Activated T-helper 1 cell treated with anti-CD3 and anti-CD28 coated beads, Interleukin-12 subunit alpha, Interleukin-12 subunit beta, Interleukin-2, Interleukin-4 antibody, amounts not matched to agents 30 ng/mL and 10 ng/mL and 1 ng/mL, durations not matched to agents 14 hours and 24 hours and 36 hours (primary cell): ENCODE data around the gene ISCA1. TPM values are rescaled to one million over a fixed set of nuclear protein-coding genes. Genes with fewer than 3 reads are reported as not detected.

Experiments
- DNase-seq: peaks from one replicate; pipeline ENCODE4 v3.0.0; 2021; ENCODE audit warnings: low spot score
- H3K27ac Mint-ChIP-seq: one replicate; pipeline ENCODE4 v1.8.0; 2021; ENCODE audit warnings: mild to moderate bottlenecking, mixed read lengths
- H3K27me3 Mint-ChIP-seq: one replicate; pipeline ENCODE4 v1.8.0; 2022; ENCODE audit warnings: mild to moderate bottlenecking, moderate library complexity, mixed read lengths; ENCODE audit not compliant: insufficient read depth
- H3K36me3 Mint-ChIP-seq: one replicate; pipeline ENCODE4 v1.8.0; 2021; ENCODE audit warnings: low read depth, mixed read lengths
- H3K4me1 Mint-ChIP-seq: one replicate; pipeline ENCODE4 v1.8.0; 2021; ENCODE audit warnings: low read depth, mixed read lengths
- H3K4me3 Mint-ChIP-seq: one replicate; pipeline ENCODE4 v1.8.0; 2021; ENCODE audit warnings: mild to moderate bottlenecking, moderate library complexity, mixed read lengths
- H3K9me3 Mint-ChIP-seq: one replicate; pipeline ENCODE4 v1.8.0; 2021; ENCODE audit warnings: mixed read lengths
- intact Hi-C: fragments of 100-400 bp; cut with micrococcal nuclease; formaldehyde crosslinking; loops from one replicate; pipeline ENCODE4 v1.15.1; 2024
- total RNA-seq: library from RNA; stranded (reverse); gene quantifications from 2 replicates; pipeline ENCODE4 v1.2.3, GENCODE V29; 2022

ISCA1 gene
- total RNA-seq, 1 donor from 2014 or later: 30.3 TPM

DNA sequence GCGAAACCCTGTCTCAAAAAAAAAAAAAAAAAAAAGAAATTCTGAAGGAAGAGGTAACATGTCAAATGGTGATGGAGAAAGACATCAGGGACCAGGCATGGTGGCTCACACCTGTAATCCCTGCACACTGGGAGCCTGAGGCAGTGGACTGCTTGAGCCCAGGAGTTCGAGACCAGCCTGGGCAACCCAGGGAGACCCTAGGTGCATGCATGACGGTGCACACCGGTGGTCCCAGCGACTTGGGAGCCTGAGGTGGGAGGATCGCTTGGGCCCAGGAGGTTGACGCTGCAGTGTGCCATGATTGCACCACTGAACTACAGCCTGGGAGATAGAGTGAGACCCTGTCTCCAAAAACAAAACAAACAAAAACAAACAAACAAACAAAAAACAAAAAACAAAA is 1.8 kb downstream of the ISCA1 start:
- intact Hi-C loops: loop anchor here (5.0 kb wide), 1 partner anchor 78 kb away; no protein-coding TSS in a partner anchor
- Mint-ChIP-seq H3K4me1 (peaks cover 47% of the 10 kb centered on the region), H3K27ac (no peak overlapping the region), H3K27me3 (no peaks in the 10 kb centered on the region), H3K4me3 (peak overlapping the region; percentile 89), H3K36me3 (peaks cover 19% of the 10 kb centered on the region), H3K9me3 (no peaks in the 10 kb centered on the region)
- no peak for DNase-seq

DNA sequence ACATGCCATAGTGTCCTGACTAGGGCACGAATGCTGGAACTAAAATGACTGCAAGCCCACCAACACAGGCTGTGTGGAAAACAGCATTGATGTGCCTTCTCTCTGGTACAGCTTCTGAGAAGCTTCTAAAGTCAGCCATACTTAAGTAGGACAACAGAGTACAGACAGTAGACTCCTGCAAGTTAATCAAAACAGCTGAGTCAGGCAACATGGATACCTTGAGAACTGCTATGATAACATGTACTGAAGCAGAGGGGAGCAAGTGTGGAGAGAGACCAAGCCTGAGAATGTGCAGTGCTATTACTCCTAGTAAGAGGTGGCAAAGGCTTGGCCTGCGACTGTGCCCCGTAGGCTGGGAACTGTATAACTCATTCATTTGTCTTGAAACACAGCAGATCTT is 2.5 kb downstream of the ISCA1 start:
- Mint-ChIP-seq H3K36me3 (peaks cover 20% of the 10 kb centered on the region), H3K27ac (no peak overlapping the region), H3K9me3 (no peaks in the 10 kb centered on the region), H3K4me1 (peaks cover 47% of the 10 kb centered on the region), H3K4me3 (peak overlapping the region; percentile 74), H3K27me3 (no peaks in the 10 kb centered on the region)
- DNase-seq: no peak
- intact Hi-C loops: loop anchor here (5.0 kb wide), 1 partner anchor 78 kb away; no protein-coding TSS in a partner anchor

DNA sequence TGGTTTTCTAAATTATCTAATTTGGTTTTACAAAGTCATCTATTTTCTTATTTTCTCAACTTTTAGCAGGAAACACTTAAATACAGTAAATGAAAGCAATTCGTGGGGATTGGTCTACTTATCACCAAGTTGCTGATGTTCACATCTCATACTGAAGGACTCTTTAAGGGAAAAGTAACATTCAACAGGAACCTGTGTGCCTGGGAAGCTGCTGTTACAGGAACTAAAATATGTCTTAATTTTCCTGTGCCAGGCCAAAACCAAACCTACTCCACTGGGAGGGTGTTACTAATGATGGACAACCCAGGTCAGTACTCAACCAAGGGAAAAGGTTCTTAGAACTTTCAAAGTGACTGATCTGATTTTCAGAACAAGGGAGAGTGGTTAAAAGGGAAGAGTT is 5.3 kb downstream of the ISCA1 start:
- H3K36me3 Mint-ChIP-seq: peaks cover 31% of the 10 kb centered on the region

DNA sequence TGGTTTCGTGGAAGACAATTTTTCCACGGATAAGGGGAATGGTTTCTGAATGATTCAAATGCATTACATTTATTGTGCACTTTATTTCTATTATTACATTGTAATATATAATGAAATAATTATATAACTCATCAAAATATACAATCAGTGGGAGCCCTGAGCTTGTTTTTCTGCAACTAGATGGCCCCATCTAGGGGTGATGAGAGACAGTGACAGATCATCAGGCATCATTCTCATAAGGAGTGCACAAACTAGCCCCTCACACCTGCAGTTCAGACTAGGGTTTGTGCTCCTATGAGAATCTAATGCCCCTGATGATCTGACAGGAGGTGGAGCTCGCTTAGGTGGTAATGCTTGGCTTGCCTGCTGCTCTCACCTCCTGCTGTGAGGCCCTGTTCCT is 6.4 kb downstream of the ISCA1 start:
- Mint-ChIP-seq H3K27ac (no peak overlapping the region), H3K9me3 (no peaks in the 10 kb centered on the region), H3K36me3 (peaks cover 34% of the 10 kb centered on the region), H3K4me3 (no peak overlapping the region), H3K4me1 (peaks cover 32% of the 10 kb centered on the region), H3K27me3 (no peaks in the 10 kb centered on the region)
- intact Hi-C loops: no loop called here
- no peak for DNase-seq

More for the DNA sequence above, 5.3 kb downstream of the ISCA1 start:
- no peak for DNase-seq
- Mint-ChIP-seq H3K27me3 (no peaks in the 10 kb centered on the region), H3K4me1 (peaks cover 38% of the 10 kb centered on the region), H3K9me3 (no peaks in the 10 kb centered on the region), H3K27ac (no peak overlapping the region), H3K4me3 (no peak overlapping the region)
- intact Hi-C loops: no loop called here

DNA sequence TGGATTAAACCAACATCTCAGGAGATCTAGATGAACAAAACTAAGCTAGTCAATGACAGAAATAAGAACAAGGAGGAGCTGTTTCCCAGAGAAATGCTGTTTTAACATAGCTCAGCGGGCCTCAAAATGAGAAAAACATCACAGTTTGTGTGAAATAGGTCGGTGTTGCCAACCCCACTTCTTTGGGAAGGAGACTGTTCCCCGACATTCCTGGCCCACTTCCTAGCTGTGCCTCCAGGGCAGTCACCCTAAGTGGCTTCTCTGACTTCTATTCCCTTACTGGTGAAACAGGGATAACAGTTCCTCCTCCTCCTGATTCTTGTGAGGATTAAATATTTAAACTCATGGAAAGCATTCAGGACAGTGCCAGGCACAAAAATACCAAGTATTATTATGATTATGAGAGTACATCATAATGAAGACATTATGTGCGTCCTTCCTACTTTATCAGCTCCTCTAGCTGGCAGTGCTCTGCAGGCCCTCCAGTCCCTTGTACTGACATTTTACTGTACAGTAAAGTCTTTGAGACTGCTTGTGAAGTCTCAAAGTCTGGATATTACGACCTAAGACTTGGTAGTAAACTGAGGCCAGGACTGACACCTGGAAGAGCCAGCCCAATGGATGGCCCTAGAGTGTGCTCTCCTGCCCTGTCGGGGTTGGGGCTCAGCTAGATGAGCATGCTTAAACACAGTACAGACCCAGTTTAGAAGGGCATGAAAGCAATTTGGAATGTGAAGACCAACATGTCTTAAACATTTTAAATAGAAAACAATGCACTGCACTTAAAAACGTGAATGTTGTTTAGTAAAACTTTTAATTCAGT is 7.3 kb downstream of the ISCA1 start:
- Mint-ChIP-seq H3K27ac (no peak overlapping the region), H3K27me3 (no peaks in the 10 kb centered on the region)

DNA sequence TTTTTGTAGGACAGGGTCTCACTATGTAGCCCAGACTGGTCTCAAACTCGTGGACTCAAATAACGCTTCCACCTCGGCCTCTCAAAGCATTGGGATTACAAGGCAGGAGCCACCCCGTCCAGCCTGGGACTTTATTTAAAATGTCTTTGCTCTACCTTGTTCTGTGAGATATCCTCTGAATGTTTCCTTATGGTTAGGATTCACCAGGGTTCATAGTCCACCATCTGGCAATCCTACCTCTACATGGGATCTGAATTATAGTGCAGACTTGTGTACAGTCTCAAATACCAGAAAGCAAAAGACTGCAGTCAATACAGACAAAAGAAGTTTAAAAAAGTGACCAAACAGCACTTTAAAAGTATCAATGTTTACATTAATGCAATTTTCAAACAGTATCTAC is 10.1 kb downstream of the ISCA1 start:
- peaks cover 4% of the 10 kb centered on the region for H3K4me1 Mint-ChIP-seq
- intact Hi-C loops: no loop called here
- no peak overlapping the region for H3K4me3 Mint-ChIP-seq
- H3K27me3 Mint-ChIP-seq: no peaks in the 10 kb centered on the region
- H3K27ac Mint-ChIP-seq: no peak overlapping the region
- H3K36me3 Mint-ChIP-seq: peaks cover 31% of the 10 kb centered on the region
- DNase-seq: no peak
- H3K9me3 Mint-ChIP-seq: no peaks in the 10 kb centered on the region

More for the DNA sequence above, 7.3 kb downstream of the ISCA1 start:
- DNase-seq: no peak
- intact Hi-C loops: no loop called here
- Mint-ChIP-seq H3K4me3 (no peak overlapping the region), H3K36me3 (peaks cover 32% of the 10 kb centered on the region), H3K9me3 (no peaks in the 10 kb centered on the region), H3K4me1 (peaks cover 25% of the 10 kb centered on the region)

DNA sequence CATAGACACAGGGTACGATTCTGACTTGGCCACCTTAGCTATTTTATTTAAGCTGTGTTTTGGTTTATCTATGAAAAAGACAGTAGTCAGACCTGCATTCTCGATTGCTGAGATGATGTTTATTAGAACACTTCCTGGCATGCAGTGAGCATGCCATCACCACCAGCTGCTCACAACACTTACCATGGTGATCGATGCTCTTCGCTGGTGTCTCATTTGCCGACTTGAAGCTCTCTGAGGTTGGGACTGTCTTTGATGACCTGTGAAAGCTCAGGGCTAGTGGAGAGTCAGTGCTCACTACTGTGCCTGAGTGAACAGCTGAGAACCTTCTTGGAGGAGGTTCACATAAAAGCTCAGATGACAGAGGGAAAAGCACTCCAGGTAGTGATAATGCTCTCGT is 18.5 kb downstream of the ISCA1 start:
- H3K36me3 Mint-ChIP-seq: peaks cover 18% of the 10 kb centered on the region
- no peak for DNase-seq
- no peaks in the 10 kb centered on the region for H3K4me1 Mint-ChIP-seq
- intact Hi-C loops: no loop called here
- no peak overlapping the region for H3K27ac Mint-ChIP-seq
- H3K4me3 Mint-ChIP-seq: no peak overlapping the region
- H3K9me3 Mint-ChIP-seq: no peaks in the 10 kb centered on the region
- no peaks in the 10 kb centered on the region for H3K27me3 Mint-ChIP-seq

DNA sequence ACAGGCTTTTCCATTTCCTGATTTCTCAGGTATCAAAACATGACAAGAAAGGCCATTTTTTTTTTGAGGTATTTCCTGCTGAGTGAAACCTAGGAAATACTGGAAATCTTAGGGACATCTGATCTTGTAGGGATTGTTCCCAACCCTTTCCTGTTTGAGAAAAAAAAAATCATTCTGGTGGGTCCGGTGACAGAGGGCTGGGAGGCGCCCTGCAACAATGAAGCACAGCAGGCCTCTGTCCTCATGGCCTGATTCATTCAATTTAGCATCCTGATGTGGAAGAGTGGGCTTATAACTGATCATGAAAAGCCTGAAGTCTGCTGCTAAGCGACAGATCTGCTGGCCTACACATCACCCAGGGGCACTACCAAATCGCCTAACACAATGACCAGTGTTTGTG is 19.8 kb downstream of the ISCA1 start:
- Mint-ChIP-seq H3K27ac (no peak overlapping the region), H3K27me3 (no peaks in the 10 kb centered on the region), H3K36me3 (peaks cover 18% of the 10 kb centered on the region), H3K9me3 (no peaks in the 10 kb centered on the region), H3K4me3 (no peak overlapping the region), H3K4me1 (no peaks in the 10 kb centered on the region)
- DNase-seq: no peak
- intact Hi-C loops: no loop called here

DNA sequence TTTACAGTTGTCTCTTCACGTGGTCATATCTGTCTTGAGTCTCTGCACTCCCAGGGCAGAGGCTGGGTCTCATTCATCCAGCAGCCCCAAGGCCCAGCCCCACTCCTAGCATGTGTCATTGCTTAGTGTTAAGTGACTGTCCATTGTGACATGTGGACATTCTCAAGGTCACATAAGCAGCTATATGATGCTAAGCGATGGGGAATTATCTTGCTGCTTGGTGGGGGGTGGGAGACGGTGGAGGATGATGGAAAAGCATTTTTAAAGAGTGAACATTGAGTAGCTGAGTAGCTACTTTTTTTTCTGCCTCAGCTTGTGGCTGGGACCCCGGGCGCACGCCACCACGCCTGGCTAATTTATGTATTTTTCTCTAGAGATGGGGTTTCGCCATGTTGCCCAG is 22.8 kb downstream of the ISCA1 start, which contains the start of gene C9orf153:
Gene C9orf153, minus strand, starts transcription at position 101 of the 400 bp plus-strand sequence. CDS start 30,054 bp downstream, outside the sequence.
- DNase-seq: no peak
- Mint-ChIP-seq H3K4me1 (no peaks in the 10 kb centered on the region), H3K36me3 (peaks cover 15% of the 10 kb centered on the region), H3K27me3 (no peaks in the 10 kb centered on the region), H3K27ac (no peak within 1 kb of the TSS), H3K9me3 (no peaks in the 10 kb centered on the region), H3K4me3 (no peak within 1 kb of the TSS)
- intact Hi-C loops: no loop called here

DNA sequence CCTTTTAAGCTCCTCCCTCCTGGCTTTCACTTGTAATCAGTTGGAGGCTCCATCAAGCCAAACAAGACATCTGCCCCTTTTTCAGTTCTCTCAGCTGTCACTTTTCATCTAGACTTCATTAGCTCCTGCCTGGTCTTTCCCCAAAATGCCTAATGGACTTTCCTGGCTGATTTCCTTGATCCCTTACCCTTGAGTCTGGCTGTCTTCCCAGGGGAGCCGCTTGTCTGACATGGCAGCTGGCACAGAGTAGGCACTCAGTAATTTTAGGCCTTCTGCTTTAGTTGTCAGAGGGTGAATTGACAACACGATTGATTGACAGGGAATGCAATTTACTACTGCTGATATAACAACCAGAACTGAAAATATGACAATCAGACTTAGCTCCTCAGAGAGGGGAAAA is 24.9 kb downstream of the ISCA1 start:
- Mint-ChIP-seq H3K4me1 (no peaks in the 10 kb centered on the region), H3K36me3 (peaks cover 3% of the 10 kb centered on the region), H3K27me3 (no peaks in the 10 kb centered on the region), H3K27ac (no peak overlapping the region), H3K4me3 (no peak overlapping the region), H3K9me3 (no peaks in the 10 kb centered on the region)
- intact Hi-C loops: no loop called here
- no peak for DNase-seq

DNA sequence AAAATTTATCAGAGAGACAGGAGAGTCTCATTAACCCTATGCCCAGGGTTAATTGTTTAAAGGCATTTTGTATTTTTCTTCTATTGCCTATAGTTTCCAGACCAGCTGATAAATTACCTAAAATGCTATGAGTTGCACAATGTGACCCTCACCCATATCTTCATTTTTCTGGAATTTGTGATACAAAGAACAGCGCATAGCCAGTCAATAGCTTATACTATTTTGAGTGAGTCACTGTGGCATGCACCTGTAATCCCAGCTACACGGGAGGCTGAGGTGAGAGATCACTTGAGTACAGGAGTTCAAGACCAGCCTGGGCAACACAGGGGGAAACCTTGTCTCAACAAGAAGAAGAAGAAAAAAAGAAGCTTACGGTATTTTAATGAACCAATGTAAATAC is 25.7 kb downstream of the ISCA1 start:
- no peak overlapping the region for H3K27ac Mint-ChIP-seq
- H3K27me3 Mint-ChIP-seq: peaks cover 1% of the 10 kb centered on the region
- peaks cover 3% of the 10 kb centered on the region for H3K36me3 Mint-ChIP-seq
- H3K9me3 Mint-ChIP-seq: peaks cover 2% of the 10 kb centered on the region
- H3K4me1 Mint-ChIP-seq: no peaks in the 10 kb centered on the region
- no peak overlapping the region for H3K4me3 Mint-ChIP-seq
- intact Hi-C loops: no loop called here
- DNase-seq: no peak

DNA sequence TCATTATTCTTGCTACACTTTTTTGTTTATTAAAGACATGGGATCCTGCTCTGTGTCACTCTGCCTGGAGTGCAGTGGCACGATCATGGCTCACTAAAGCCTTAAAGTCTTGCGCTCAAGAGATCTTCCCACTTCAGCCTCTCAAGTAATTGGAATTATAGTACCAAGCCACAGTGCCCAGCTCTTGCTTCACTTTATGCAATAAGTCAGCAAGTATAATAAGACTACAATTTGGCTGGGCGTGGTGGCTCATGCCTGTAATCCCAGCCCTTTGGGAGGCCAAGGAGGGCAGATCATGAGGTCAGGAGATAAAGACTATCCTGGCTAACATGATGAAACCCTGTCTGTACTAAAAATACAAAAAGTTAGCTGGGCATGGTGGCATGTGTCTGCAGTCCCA is 28.8 kb downstream of the ISCA1 start:
- Mint-ChIP-seq H3K27me3 (peaks cover 2% of the 10 kb centered on the region), H3K9me3 (peaks cover 4% of the 10 kb centered on the region), H3K27ac (no peak overlapping the region), H3K36me3 (peaks cover 3% of the 10 kb centered on the region), H3K4me1 (no peaks in the 10 kb centered on the region), H3K4me3 (no peak overlapping the region)
- no peak for DNase-seq
- intact Hi-C loops: no loop called here

DNA sequence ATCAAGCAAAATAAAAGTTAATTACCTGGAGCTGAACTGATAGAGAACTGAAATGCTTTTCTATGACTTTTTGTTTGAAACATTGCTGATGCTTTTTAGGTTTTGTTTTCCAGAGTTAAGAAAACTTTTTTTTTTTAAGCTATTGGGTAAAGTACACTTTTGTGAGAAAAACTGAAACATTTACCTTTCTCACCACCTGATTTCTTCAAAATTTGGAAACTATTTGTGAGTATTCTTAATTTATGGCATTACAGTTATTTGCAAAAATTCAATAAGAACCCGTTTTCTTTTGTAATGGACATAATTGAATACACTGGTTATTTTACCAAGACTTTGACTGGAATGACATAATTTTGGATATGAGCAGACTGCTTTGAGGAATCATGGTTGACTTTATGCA is 29.5 kb downstream of the ISCA1 start:
- Mint-ChIP-seq H3K9me3 (peaks cover 4% of the 10 kb centered on the region), H3K27ac (no peak overlapping the region), H3K36me3 (peaks cover 3% of the 10 kb centered on the region), H3K27me3 (peaks cover 4% of the 10 kb centered on the region), H3K4me1 (no peaks in the 10 kb centered on the region), H3K4me3 (no peak overlapping the region)
- no peak for DNase-seq
- intact Hi-C loops: no loop called here
